A673 (cell line): ENCODE measurements around the gene NHERF1. TPM values are rescaled to one million over a fixed set of nuclear protein-coding genes. Genes with fewer than 3 reads are reported as not detected.

ENCODE experiments used
- BruUV-seq: library from RNA; stranded (reverse); fragments of 400-500 nt; replicated peaks from 2 replicates; lab custom pipeline; 2021; lab: Mats Ljungman, UMichigan
- CTCF ChIA-PET: fragments of 300-600 bp; sonication (Branson Sonifier 250); formaldehyde crosslinking; loops from one replicate; lab custom pipeline; 2022; ENCODE audit warnings: antibody characterized with exemption; lab: Charles Lee
- POLR2A ChIA-PET: fragments of 300-600 bp; sonication (Branson Sonifier 250); formaldehyde crosslinking; loops from one replicate; lab custom pipeline; 2022; ENCODE audit warnings: antibody characterized with exemption; ENCODE audit not compliant: low non-redundant PET; lab: Charles Lee
- DNase-seq: peaks from one replicate; pipeline ENCODE4 v3.0.0-alpha.2; 2015; ENCODE audit warnings: low spot score
- H3K27ac ChIP-seq: fragments of 200-600 bp; sonication (generic); 2 replicates; pipeline ENCODE4 v1.5.1; 2016; ENCODE audit warnings: mixed run types, low read depth, mild to moderate bottlenecking, mixed read lengths, antibody characterized with exemption, low read length; ENCODE audit not compliant: poor library complexity, severe bottlenecking
- H3K27me3 ChIP-seq: fragments of 200-600 bp; sonication (generic); replicated peaks from 2 replicates; pipeline ENCODE4 v1.6.1; 2017; ENCODE audit warnings: mixed run types, low read depth, mild to moderate bottlenecking, mixed read lengths, antibody characterized with exemption, low read length; ENCODE audit not compliant: insufficient read depth, poor library complexity
- H3K36me3 ChIP-seq: fragments of 200-600 bp; sonication (generic); 2 replicates; pipeline ENCODE4 v1.6.1; 2016; ENCODE audit warnings: mixed run types, mild to moderate bottlenecking, mixed read lengths, antibody characterized with exemption, low read length; ENCODE audit not compliant: insufficient read depth, poor library complexity, severe bottlenecking
- H3K4me1 ChIP-seq: fragments of 200-600 bp; sonication (generic); 2 replicates; pipeline ENCODE4 v1.6.1; 2017; ENCODE audit warnings: mixed run types, mild to moderate bottlenecking, mixed read lengths, antibody characterized with exemption, low read length; ENCODE audit not compliant: insufficient read depth, poor library complexity, severe bottlenecking
- H3K4me3 ChIP-seq: fragments of 200-600 bp; sonication (generic); 2 replicates; pipeline ENCODE4 v1.5.1; 2016; ENCODE audit warnings: low read depth, mixed run types, mild to moderate bottlenecking, mixed read lengths, low read length; ENCODE audit not compliant: poor library complexity, severe bottlenecking
- H3K9me3 ChIP-seq: fragments of 200-600 bp; sonication (generic); 2 replicates; pipeline ENCODE4 v1.6.1; 2016; ENCODE audit warnings: mixed run types, low read depth, mild to moderate bottlenecking, mixed read lengths, antibody characterized with exemption, low read length; ENCODE audit not compliant: poor library complexity, severe bottlenecking
- CTCF ChIP-seq: fragments of 300-800, 200-600 bp; sonication (generic); conservative IDR thresholded peaks from 2 replicates; pipeline ENCODE4 v1.5.1; 2017; ENCODE audit warnings: low read depth, mild to moderate bottlenecking, antibody characterized with exemption, low read length, moderate library complexity, mixed read lengths
- EZH2 ChIP-seq: fragments of 200-600 bp; sonication (generic); IDR thresholded peaks from 2 replicates; pipeline ENCODE4 v1.6.1; 2017; ENCODE audit warnings: borderline replicate concordance, low read depth, mild to moderate bottlenecking, mixed read lengths, antibody characterized with exemption, low read length; ENCODE audit not compliant: poor library complexity, severe bottlenecking
- intact Hi-C: fragments of 100-400 bp; cut with micrococcal nuclease; formaldehyde crosslinking; loops from one replicate; pipeline ENCODE4 v1.10.0; 2022; ENCODE audit not compliant: unreplicated experiment
- total RNA-seq: library from RNA; stranded (reverse); gene quantifications from 2 replicates; pipeline ENCODE4 v1.2.3, GENCODE V29; 2021

NHERF1 gene
- total RNA-seq, 1 experiment from 2014 or later, result 33.8 TPM

- no peaks in the 10 kb centered on the region for H3K4me1 ChIP-seq
- H3K36me3 ChIP-seq, result no peaks in the 10 kb centered on the region
- no peak for DNase-seq
- no peak for TF ChIP-seq CTCF
- TF ChIP-seq EZH2, result no peak
- no TSS peak for BruUV-seq
- H3K4me3 ChIP-seq, result no peak overlapping the region
- ChIA-PET POLR2A (no interaction called here), CTCF (no interaction called here)
- H3K9me3 ChIP-seq, result no peaks in the 10 kb centered on the region
- peaks cover 52% of the 10 kb centered on the region for H3K27me3 ChIP-seq
- intact Hi-C loops, result no loop called here
- no peak overlapping the region for H3K27ac ChIP-seq
Measured at GRCh38 chr17:74715144-74715543, 33.3 kb upstream of the NHERF1 start.

GRCh38 chr17:74720506-74720905 is 27.9 kb upstream of the NHERF1 start:
- H3K36me3 ChIP-seq, result no peaks in the 10 kb centered on the region
- peaks cover 35% of the 10 kb centered on the region for H3K27me3 ChIP-seq
- DNase-seq, result no peak
- TF ChIP-seq EZH2 (no peak), CTCF (no peak)
- no peak overlapping the region for H3K27ac ChIP-seq
- CTCF ChIA-PET, result no interaction called here
- no peaks in the 10 kb centered on the region for H3K4me1 ChIP-seq
- no peak overlapping the region for H3K4me3 ChIP-seq
- H3K9me3 ChIP-seq, result no peaks in the 10 kb centered on the region
- no TSS peak for BruUV-seq
- intact Hi-C loops, result no loop called here
- POLR2A ChIA-PET, result interaction anchor here (0.6 kb wide), 1 partner anchor 211 kb away, joined by 3 read pairs; no protein-coding TSS in a partner anchor

GRCh38 chr17:74722782-74723181 is 25.6 kb upstream of the NHERF1 start:
- Histone ChIP-seq H3K4me3 (no peak overlapping the region), H3K36me3 (no peaks in the 10 kb centered on the region), H3K4me1 (no peaks in the 10 kb centered on the region), H3K27ac (no peak overlapping the region), H3K9me3 (no peaks in the 10 kb centered on the region), H3K27me3 (peaks cover 24% of the 10 kb centered on the region)
- DNase-seq, result no peak
- intact Hi-C loops, result no loop called here
- CTCF ChIA-PET, result no interaction called here
- no TSS peak for BruUV-seq
- TF ChIP-seq CTCF, result no peak
- no peak for TF ChIP-seq EZH2
- POLR2A ChIA-PET, result no interaction called here
